ENCODE measurements around the gene SLC11A2.
A peak's percentile ranks its signal among the peaks of the same experiment; 100 is the strongest.
"Not testable (repeated sequence)": the region's sequence is repeated elsewhere in the genome, so short reads cannot be mapped to it uniquely, and the experiment has no call there.

The SLC11A2 gene

GRCh38 chr12:50988871-50989270, 37.3 kb downstream of the SLC11A2 start:
- no peak for DNase-seq

GRCh38 chr12:50988051-50988450, 38.1 kb downstream of the SLC11A2 start:
- DNase-seq: no peak

GRCh38 chr12:50986966-50987737, 39.0 kb downstream of the SLC11A2 start:
- DNase-seq: peak; percentile 4

GRCh38 chr12:50985322-50985721, 40.9 kb downstream of the SLC11A2 start:
- no peak for DNase-seq

GRCh38 chr12:50984586-50985298, 41.4 kb downstream of the SLC11A2 start:
- no peak for DNase-seq

- DNase-seq: no peak
Measured at GRCh38 chr12:50981319-50982239, 44.6 kb downstream of the SLC11A2 start.

- no peak for DNase-seq
Measured at GRCh38 chr12:50980545-50980944, 45.6 kb downstream of the SLC11A2 start.

GRCh38 chr12:50979369-50980052, 46.7 kb downstream of the SLC11A2 start:
- no peak for DNase-seq

GRCh38 chr12:50971946-50972345, 54.2 kb downstream of the SLC11A2 start:
- no peak for DNase-seq

- DNase-seq: no peak
Measured at GRCh38 chr12:50964432-50964831, 61.8 kb downstream of the SLC11A2 start.

GRCh38 chr12:50961708-50962107, 64.5 kb downstream of the SLC11A2 start:
- DNase-seq: no peak

GRCh38 chr12:50960130-50960529, 66.1 kb downstream of the SLC11A2 start:
- DNase-seq: no peak

- no peak for DNase-seq
Measured at GRCh38 chr12:50955697-50956096, 70.5 kb downstream of the SLC11A2 start.

- DNase-seq: no peak
Measured at GRCh38 chr12:50955288-50955687, 70.9 kb downstream of the SLC11A2 start.

- not testable (repeated sequence) for DNase-seq
Measured at GRCh38 chr12:50954789-50955188, 71.4 kb downstream of the SLC11A2 start.

GRCh38 chr12:50953047-50953446, 73.1 kb downstream of the SLC11A2 start:
- DNase-seq: no peak

GRCh38 chr12:50952510-50952909, 73.7 kb downstream of the SLC11A2 start, which contains the start of gene HIGD1C:
Gene HIGD1C, plus strand, starts transcription at chr12:50952544. Its CDS starts 1,455 bp downstream, at chr12:50953999.
- DNase-seq: no peak

GRCh38 chr12:50951112-50951511, 75.1 kb downstream of the SLC11A2 start:
- no peak for DNase-seq

GRCh38 chr12:50949801-50950302, 76.3 kb downstream of the SLC11A2 start:
- DNase-seq: no peak

- DNase-seq: no peak
Measured at GRCh38 chr12:50948798-50949197, 77.4 kb downstream of the SLC11A2 start.

- no peak for DNase-seq
Measured at GRCh38 chr12:50947933-50948626, 78.1 kb downstream of the SLC11A2 start.

GRCh38 chr12:50937653-50938052, 88.5 kb downstream of the SLC11A2 start:
- DNase-seq: no peak
